ENCODE measurements around the gene PIK3R3. TPM values are rescaled to one million over a fixed set of nuclear protein-coding genes. Genes with fewer than 3 reads are reported as not detected.

Gene PIK3R3
- total RNA-seq, 2 donors from 2014 or later, result 18.4 to 19.0 TPM

- no peaks in the 10 kb centered on the region for H3K9me3 Mint-ChIP-seq
- Histone ChIP-seq H3K9ac (ENCODE audit: extremely low read depth, low read length, poor library complexity, severe bottlenecking) (no peak overlapping the region), H3K27me3 (ENCODE audit: control insufficient read depth, insufficient read depth, low read length, poor library complexity, severe bottlenecking) (no peaks in the 10 kb centered on the region), H3K4me1 (ENCODE audit: control insufficient read depth, insufficient read depth, low read length) (no peaks in the 10 kb centered on the region), H3K27ac (ENCODE audit: low read depth, low read length) (no peak overlapping the region), H3K36me3 (ENCODE audit: control insufficient read depth, insufficient read depth, low read length) (no peaks in the 10 kb centered on the region), H3K9me3 (ENCODE audit: control insufficient read depth, low read length) (no peaks in the 10 kb centered on the region), H3K4me3 (ENCODE audit: low read length) (no peak overlapping the region)
- 63 to 97% methylated on average over 4 to 12 of the region's 12 CpGs for WGBS, 2 experiments (ENCODE audit: insufficient coverage in 1 of 2, insufficient read length in 1 of 2)
- no peak overlapping the region for H3K4me3 Mint-ChIP-seq
- no peaks in the 10 kb centered on the region for H3K36me3 Mint-ChIP-seq (ENCODE audit: low read depth)
- no peak overlapping the region for H3K27ac Mint-ChIP-seq
- H3K27me3 Mint-ChIP-seq (ENCODE audit: insufficient read depth), result peaks cover 10% of the 10 kb centered on the region
- DNase-seq, result peak; percentile 92
- peaks cover 6% of the 10 kb centered on the region for H3K4me1 Mint-ChIP-seq
- peak; percentile 64 for TF ChIP-seq CTCF (conservative IDR thresholded peaks at IDR 0.05)
Measured at GRCh38 chr1:46180082-46180616, 47.7 kb upstream of the PIK3R3 start.

GRCh38 chr1:46179138-46180081, 47.0 kb upstream of the PIK3R3 start:
- H3K9ac ChIP-seq (ENCODE audit: extremely low read depth, low read length, poor library complexity, severe bottlenecking), result no peak overlapping the region
- H3K9me3 Mint-ChIP-seq, result no peaks in the 10 kb centered on the region
- no peak overlapping the region for H3K4me3 ChIP-seq (ENCODE audit: low read length)
- no peak overlapping the region for H3K27ac ChIP-seq (ENCODE audit: low read depth, low read length)
- no peaks in the 10 kb centered on the region for H3K36me3 ChIP-seq (ENCODE audit: control insufficient read depth, insufficient read depth, low read length)
- peak; percentile 95 for TF ChIP-seq CTCF (conservative IDR thresholded peaks at IDR 0.05)
- 35 to 40% methylated on average over 7 to 10 of the region's 10 CpGs for WGBS, 2 experiments (ENCODE audit: insufficient coverage in 1 of 2, insufficient read length in 1 of 2)
- H3K9me3 ChIP-seq (ENCODE audit: control insufficient read depth, low read length), result no peaks in the 10 kb centered on the region
- DNase-seq, result peak; percentile 94
- no peaks in the 10 kb centered on the region for H3K4me1 ChIP-seq (ENCODE audit: control insufficient read depth, insufficient read depth, low read length)
- H3K4me3 Mint-ChIP-seq, result no peak overlapping the region
- peaks cover 6% of the 10 kb centered on the region for H3K4me1 Mint-ChIP-seq
- peaks cover 10% of the 10 kb centered on the region for H3K27me3 Mint-ChIP-seq (ENCODE audit: insufficient read depth)
- H3K36me3 Mint-ChIP-seq (ENCODE audit: low read depth), result no peaks in the 10 kb centered on the region
- H3K27ac Mint-ChIP-seq, result no peak overlapping the region
- no peaks in the 10 kb centered on the region for H3K27me3 ChIP-seq (ENCODE audit: control insufficient read depth, insufficient read depth, low read length, poor library complexity, severe bottlenecking)

GRCh38 chr1:46176211-46176865, 43.9 kb upstream of the PIK3R3 start, which contains the start of gene P3R3URF:
Gene P3R3URF (minus strand): TSS chr1:46176488. CDS start chr1:46176471, 17 bp downstream.
- no peak within 1 kb of the TSS for H3K4me3 Mint-ChIP-seq
- H3K36me3 ChIP-seq (ENCODE audit: control insufficient read depth, insufficient read depth, low read length), result no peaks in the 10 kb centered on the region
- H3K27ac Mint-ChIP-seq, result no peak within 1 kb of the TSS
- peak; percentile 38 for TF ChIP-seq CTCF (conservative IDR thresholded peaks at IDR 0.05)
- no peaks in the 10 kb centered on the region for H3K27me3 ChIP-seq (ENCODE audit: control insufficient read depth, insufficient read depth, low read length, poor library complexity, severe bottlenecking)
- no peak for DNase-seq
- 88 to 91% methylated on average over 9 to 13 of the region's 13 CpGs for WGBS, 2 experiments (ENCODE audit: insufficient coverage in 1 of 2, insufficient read length in 1 of 2)
- no peak within 1 kb of the TSS for H3K27ac ChIP-seq (ENCODE audit: low read depth, low read length)
- H3K9ac ChIP-seq (ENCODE audit: extremely low read depth, low read length, poor library complexity, severe bottlenecking), result no peak within 1 kb of the TSS
- H3K4me1 Mint-ChIP-seq, result peaks cover 3% of the 10 kb centered on the region
- peaks cover 4% of the 10 kb centered on the region for H3K27me3 Mint-ChIP-seq (ENCODE audit: insufficient read depth)
- H3K9me3 ChIP-seq (ENCODE audit: control insufficient read depth, low read length), result no peaks in the 10 kb centered on the region
- no peak within 1 kb of the TSS for H3K4me3 ChIP-seq (ENCODE audit: low read length)
- no peaks in the 10 kb centered on the region for H3K36me3 Mint-ChIP-seq (ENCODE audit: low read depth)
- H3K4me1 ChIP-seq (ENCODE audit: control insufficient read depth, insufficient read depth, low read length), result no peaks in the 10 kb centered on the region
- no peaks in the 10 kb centered on the region for H3K9me3 Mint-ChIP-seq
